Breast epithelium (tissue), 4 donors: ENCODE data around the gene RNF150. TPM values are rescaled to one million over a fixed set of nuclear protein-coding genes. Genes with fewer than 3 reads are reported as not detected.

Experiments used
- DNase-seq, 2 donors: peaks; one replicate each; pipeline ENCODE4 v3.0.0-alpha.2; 2019; ENCODE audit warnings: low spot score in 2 of 2
- H3K27ac ChIP-seq, 2 donors: fragments of 200-600 bp; sonication (generic) in 1 of 2; one replicate each; pipeline ENCODE4 v1.5.1; 2016 to 2019; ENCODE audit warnings: mild to moderate bottlenecking in 1 of 2
- H3K27me3 ChIP-seq, 2 donors: fragments of 200-600 bp; sonication (generic) in 1 of 2; one replicate each; pipeline versions ENCODE4 v1.5.1 to v1.6.0; 2017 to 2019; ENCODE audit warnings: control low read depth in 1 of 2, mild to moderate bottlenecking in 1 of 2
- H3K36me3 ChIP-seq: fragments of 200-600 bp; one replicate; pipeline ENCODE4 v1.5.1; 2019
- H3K4me1 ChIP-seq, 2 donors: fragments of 200-600 bp; sonication (generic); one replicate each; pipeline ENCODE4 v1.5.1; 2016 to 2019; ENCODE audit warnings: control low read depth in 1 of 2
- H3K4me3 ChIP-seq, 3 donors: fragments of 200-600 bp; sonication (generic); 1 replicate in 2 of 3; 2 replicates in 1 of 3; pipeline ENCODE4 v1.5.1; 2016 to 2019; ENCODE audit warnings: mild to moderate bottlenecking in 3 of 3, moderate library complexity in 2 of 3
- H3K9me3 ChIP-seq, 2 donors: fragments of 200-600 bp; sonication (generic) in 1 of 2; one replicate each; pipeline ENCODE4 v1.5.1; 2016 to 2019; ENCODE audit warnings: control low read depth in 1 of 2
- CTCF ChIP-seq, 3 donors: fragments of 450-650 bp; IDR thresholded peaks; one replicate each; pipeline ENCODE4 v1.5.1; 2016 to 2017; ENCODE audit warnings: antibody characterized with exemption in 3 of 3, mild to moderate bottlenecking in 3 of 3, moderate library complexity in 3 of 3
- POLR2A ChIP-seq: fragments of 450-650 bp; IDR thresholded peaks from one replicate; pipeline ENCODE4 v1.6.1; 2016; ENCODE audit warnings: antibody characterized with exemption, mild to moderate bottlenecking, moderate library complexity
- POLR2AphosphoS5 ChIP-seq, 3 donors: sonication (generic); formaldehyde crosslinking; IDR thresholded peaks; one replicate each; pipeline ENCODE4 v1.6.1; 2017; ENCODE audit warnings: antibody characterized with exemption in 3 of 3
- intact Hi-C: fragments of 100-400 bp; cut with DNase I; formaldehyde crosslinking; loops from one replicate; pipeline ENCODE4 v1.15.1; 2023; ENCODE audit warnings: low total_unique reads
- total RNA-seq, 3 donors: library from RNA; depleted of rRNA; stranded (reverse); fragments of >200 nt; gene quantifications; one replicate each; pipeline ENCODE4 v1.1.0, GENCODE V29; 2016

RNF150 gene
- total RNA-seq, 3 donors from 2014 or later: 5.6 to 19.7 (median 14.8) TPM

GRCh38 chr4:141027421-141027820, 105.8 kb downstream of the RNF150 start:
- TF ChIP-seq CTCF (IDR thresholded peaks at IDR 0.05) (no peak), POLR2A (no peak), POLR2AphosphoS5 (IDR thresholded peaks at IDR 0.05) (no peak)
- Histone ChIP-seq H3K4me1 (no peaks in the 10 kb centered on the region), H3K27ac (no peak overlapping the region), H3K4me3 (no peak overlapping the region), H3K27me3 (no peaks in the 10 kb centered on the region), H3K36me3 (no peaks in the 10 kb centered on the region), H3K9me3 (no peaks in the 10 kb centered on the region)
- intact Hi-C loops: no loop called here
- DNase-seq: no peak

GRCh38 chr4:141026900-141027299, 106.4 kb downstream of the RNF150 start:
- Histone ChIP-seq H3K9me3 (no peaks in the 10 kb centered on the region), H3K4me1 (no peaks in the 10 kb centered on the region), H3K36me3 (no peaks in the 10 kb centered on the region), H3K27me3 (no peaks in the 10 kb centered on the region), H3K27ac (no peak overlapping the region), H3K4me3 (no peak overlapping the region)
- intact Hi-C loops: no loop called here
- DNase-seq: no peak
- no peak for TF ChIP-seq POLR2A
- TF ChIP-seq CTCF (IDR thresholded peaks at IDR 0.05): no peak
- no peak for TF ChIP-seq POLR2AphosphoS5 (IDR thresholded peaks at IDR 0.05)

- H3K36me3 ChIP-seq: no peaks in the 10 kb centered on the region
- no peaks in the 10 kb centered on the region for H3K27me3 ChIP-seq
- H3K27ac ChIP-seq: no peak overlapping the region
- no peak overlapping the region for H3K4me3 ChIP-seq
- H3K4me1 ChIP-seq: peaks cover 0 to 5% of the 10 kb centered on the region in 2 donors
- no peaks in the 10 kb centered on the region for H3K9me3 ChIP-seq
- TF ChIP-seq POLR2A: no peak
- TF ChIP-seq CTCF (IDR thresholded peaks at IDR 0.05): no peak
- no peak for TF ChIP-seq POLR2AphosphoS5 (IDR thresholded peaks at IDR 0.05)
- no peak for DNase-seq
- intact Hi-C loops: no loop called here
Measured at GRCh38 chr4:141023051-141023450, 110.2 kb downstream of the RNF150 start.

GRCh38 chr4:141022111-141022695, 111.1 kb downstream of the RNF150 start:
- H3K27me3 ChIP-seq: no peaks in the 10 kb centered on the region
- no peak overlapping the region for H3K27ac ChIP-seq
- DNase-seq: no peak
- TF ChIP-seq POLR2A (no peak), CTCF (IDR thresholded peaks at IDR 0.05) (no peak), POLR2AphosphoS5 (IDR thresholded peaks at IDR 0.05) (no peak)
- no peaks in the 10 kb centered on the region for H3K9me3 ChIP-seq
- no peak overlapping the region for H3K4me3 ChIP-seq
- H3K4me1 ChIP-seq: peaks cover 0 to 5% of the 10 kb centered on the region in 2 donors
- intact Hi-C loops: no loop called here
- H3K36me3 ChIP-seq: no peaks in the 10 kb centered on the region

- H3K9me3 ChIP-seq: no peaks in the 10 kb centered on the region
- no peaks in the 10 kb centered on the region for H3K27me3 ChIP-seq
- no peaks in the 10 kb centered on the region for H3K36me3 ChIP-seq
- intact Hi-C loops: no loop called here
- no peak for TF ChIP-seq POLR2A
- no peak for TF ChIP-seq CTCF (IDR thresholded peaks at IDR 0.05)
- TF ChIP-seq POLR2AphosphoS5 (IDR thresholded peaks at IDR 0.05): no peak
- peaks cover 0 to 5% of the 10 kb centered on the region in 2 donors for H3K4me1 ChIP-seq
- H3K27ac ChIP-seq: peak overlapping the region; percentile 28 to 51
- no peak for DNase-seq
- no peak overlapping the region for H3K4me3 ChIP-seq
Measured at GRCh38 chr4:141021397-141022110, 111.7 kb downstream of the RNF150 start.
